Cerebellar cortex (tissue), 1 donor: ENCODE results near the gene VPS8.
"Not testable (repeated sequence)": the region's sequence is repeated elsewhere in the genome, so short reads cannot be mapped to it uniquely, and the experiment has no call there.

Source experiments
- DNase-seq: peaks from one replicate; pipeline ENCODE4 v3.0.0-alpha.2; 2015; ENCODE audit warnings: low spot score

Gene VPS8

DNA sequence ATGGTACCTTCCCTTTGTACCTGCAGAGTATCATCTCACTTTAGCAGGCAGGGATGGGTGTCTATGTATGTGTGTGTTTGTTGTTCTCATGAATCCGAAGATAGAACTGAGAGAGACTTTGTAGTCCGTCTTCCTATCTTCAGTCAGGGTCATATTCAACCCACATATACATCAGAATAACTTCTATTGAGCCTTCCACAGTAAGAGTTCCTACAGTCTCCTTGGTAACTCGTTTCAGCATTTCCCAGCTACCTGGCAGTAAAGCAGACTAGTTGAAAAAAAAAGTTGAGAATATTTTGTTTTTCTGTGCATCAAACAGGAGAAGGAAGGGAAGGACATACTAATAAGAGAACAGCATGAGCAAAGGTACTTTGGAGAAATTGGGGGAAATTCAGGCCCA lies 106.8 kb downstream of the VPS8 start:
- DNase-seq = no peak

DNA sequence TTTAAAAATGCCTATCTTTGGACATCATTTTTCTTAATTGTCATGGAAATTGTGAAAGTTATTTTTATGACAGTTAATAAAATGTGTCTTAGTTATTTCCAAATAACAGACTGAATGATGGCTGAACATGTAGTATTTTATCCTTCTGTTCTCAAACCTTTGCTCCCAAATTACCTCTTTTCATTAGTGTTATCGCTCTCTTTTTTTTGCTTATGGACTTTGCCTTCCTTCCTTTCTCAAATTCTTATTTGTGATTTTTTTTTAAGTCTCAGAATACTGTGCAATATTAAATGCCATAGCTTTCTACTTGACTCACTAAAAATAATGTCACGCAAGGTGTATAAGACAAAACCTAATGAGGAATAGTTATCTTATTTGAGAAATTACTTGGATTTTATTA lies 107.7 kb downstream of the VPS8 start:
- no peak for DNase-seq

DNA sequence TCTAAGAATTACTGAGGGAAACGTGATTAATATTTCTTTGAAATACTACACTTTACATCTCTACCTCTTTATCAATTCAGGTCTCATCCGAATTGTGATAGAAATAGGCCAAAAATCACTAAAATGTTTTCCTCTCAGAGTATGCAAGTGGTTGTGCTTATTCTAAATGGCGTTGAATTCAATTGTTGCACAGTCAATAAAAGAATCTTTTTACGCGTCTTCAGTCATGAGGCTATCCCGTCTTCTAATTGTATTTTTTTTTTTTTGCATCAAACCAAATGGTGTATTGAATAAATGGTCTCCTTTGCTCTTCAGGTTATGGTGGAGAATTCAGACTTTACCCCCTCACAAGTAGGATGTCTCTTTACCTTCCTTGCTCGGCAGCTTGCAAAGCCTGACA lies 112.6 kb downstream of the VPS8 start:
- no peak for DNase-seq

DNA sequence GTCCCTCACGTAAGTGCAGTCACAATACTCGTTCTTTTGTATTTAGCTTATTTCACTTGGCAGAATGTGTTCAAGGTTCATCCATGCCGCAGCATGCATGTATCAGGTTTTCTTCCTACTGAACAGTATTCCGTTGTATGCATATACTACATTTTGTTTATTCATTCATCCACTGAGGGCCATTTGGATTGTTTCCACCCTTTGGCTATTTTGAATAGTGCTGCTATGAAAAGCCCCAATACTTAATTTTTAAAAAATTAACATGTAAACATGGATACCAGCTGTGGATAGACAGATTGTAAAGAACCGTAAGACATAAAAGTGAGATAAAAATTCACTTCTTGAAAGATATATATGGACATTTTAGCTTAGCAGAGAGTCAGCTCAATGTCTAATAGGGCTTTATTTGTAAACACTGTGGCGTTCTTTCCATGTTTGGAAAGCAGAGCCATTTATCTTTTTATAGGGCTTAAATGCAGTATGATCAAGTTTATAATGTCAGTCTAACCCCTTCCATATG lies 115.9 kb downstream of the VPS8 start:
- DNase-seq = no peak

DNA sequence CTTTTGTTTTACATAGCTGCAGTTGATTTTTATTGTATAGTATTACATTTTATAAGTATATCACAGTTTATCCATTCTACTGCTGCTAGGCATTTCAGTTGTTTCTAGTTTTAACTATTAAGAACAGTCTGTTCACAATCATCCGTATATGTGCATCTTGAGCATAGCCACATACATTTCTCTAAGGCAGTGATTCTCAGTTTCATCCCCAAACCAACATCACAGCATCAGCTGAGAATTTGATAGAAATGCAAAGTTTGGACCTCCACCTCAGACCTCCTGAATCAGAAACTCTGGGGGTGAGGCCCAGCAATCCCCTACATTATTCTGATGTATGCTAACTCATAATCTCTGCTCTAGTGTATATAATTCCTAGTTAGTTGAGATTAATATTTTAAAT lies 120.8 kb downstream of the VPS8 start:
- DNase-seq = no peak

DNA sequence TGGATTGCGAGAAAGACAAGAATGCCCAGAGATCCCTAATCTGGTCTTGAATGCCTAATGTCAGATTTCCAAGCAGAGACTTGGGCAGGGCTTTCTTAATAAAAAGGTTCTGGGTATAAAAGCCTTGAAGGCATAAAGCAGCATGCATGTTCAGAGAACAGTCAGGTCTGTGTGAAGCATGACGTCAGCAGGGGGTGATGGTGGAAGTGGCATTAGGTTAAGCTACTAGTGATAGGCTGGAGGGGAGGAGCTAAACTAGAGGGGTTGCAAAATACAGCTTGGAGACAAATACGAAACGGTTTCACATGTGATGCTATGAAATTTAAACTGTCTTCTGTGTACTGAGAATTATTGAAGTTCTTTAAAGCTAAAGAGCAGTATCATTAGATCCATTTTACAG lies 125.6 kb downstream of the VPS8 start:
- DNase-seq = no peak

DNA sequence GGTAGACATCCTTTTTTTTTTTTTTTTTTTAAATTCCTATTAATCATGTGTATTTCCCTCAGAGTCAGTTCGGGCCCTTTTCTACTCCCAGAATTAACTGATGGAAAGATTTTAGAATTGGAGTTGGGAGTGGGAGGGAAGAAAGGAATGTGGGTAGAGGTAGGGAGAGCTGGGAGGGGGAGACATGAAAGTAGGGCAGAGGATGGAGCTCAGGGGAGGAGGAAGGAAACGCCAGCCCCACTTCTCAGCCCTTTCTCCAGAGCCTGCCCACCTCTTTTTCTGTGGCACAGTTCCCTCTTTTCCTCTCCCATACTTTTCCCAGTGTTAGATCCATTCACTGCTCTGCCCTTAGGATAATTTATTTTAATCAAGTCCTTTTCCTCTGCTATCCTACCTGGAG lies 129.4 kb downstream of the VPS8 start:
- no peak for DNase-seq

DNA sequence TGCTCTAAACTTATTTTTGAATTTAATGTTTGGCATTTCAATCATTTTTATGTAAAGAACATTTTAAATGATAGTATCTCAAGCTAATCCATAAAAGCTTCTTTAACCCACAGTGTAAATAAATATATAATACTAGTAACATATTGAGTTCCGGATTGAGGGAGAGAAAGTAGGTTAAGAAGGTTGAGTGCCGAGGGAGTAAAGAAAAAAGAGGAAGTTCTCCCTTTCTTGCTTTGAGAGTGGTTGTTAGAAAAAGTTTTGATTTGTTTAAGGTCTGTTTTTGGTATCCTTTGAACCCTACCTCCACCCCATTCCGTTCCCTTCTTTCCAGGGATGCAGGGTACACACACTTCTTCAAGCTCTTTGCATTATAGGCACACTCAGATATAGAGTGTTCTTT lies 130.8 kb downstream of the VPS8 start:
- no peak for DNase-seq

DNA sequence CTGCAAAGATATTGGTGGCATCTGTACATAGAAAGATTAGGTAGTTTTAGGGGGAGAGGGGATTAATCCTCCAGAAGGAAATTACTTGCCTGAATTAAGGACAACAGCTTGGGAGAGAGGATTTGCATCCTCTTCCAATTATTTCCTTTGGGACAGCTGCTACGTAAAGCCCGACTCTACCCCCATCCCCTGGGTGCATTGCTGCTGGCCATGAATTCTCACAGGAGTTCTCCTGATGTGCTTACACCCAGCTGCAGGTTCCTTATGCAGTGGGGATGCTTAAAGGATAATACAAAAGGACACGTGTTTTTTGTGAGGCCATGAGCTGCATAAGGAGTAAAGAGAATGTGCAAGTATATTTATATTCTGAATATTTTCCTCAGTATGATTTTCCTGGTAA lies 132.3 kb downstream of the VPS8 start:
- no peak for DNase-seq

DNA sequence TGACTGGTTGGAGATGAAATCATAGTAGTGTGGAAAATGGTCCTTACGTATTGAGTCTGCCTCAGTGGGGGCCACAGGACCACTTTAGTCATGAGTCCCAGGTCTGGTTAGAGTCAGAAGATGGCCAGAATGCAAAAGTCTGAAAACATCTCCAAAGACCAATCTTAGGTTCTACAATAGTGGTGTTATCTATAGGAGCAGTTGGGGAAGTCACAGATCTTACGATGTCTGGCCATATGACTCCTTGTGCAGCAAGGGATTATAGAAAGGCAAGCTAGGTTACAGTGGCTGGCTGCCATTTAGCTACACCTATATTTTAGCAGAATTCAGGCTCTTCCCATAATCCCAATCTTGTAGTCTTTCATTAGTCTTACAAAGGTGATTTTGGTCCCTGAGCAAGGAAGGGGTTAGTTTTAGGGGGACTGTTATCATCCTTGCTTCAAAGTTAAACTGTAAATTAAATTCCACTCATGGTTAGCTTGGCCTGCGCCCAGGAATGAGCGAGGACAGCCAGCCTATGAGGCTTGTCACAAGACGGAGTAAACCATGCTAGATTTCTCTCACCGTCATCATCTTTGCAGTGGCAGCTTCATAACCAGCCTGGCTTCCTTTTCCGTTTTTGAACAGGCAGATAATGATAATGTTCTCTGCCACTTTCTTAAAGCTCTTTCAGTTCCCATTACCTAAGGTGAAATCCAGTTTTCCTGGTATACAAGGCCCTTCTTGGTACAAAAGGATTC lies 134.1 kb downstream of the VPS8 start:
- no peak for DNase-seq

DNA sequence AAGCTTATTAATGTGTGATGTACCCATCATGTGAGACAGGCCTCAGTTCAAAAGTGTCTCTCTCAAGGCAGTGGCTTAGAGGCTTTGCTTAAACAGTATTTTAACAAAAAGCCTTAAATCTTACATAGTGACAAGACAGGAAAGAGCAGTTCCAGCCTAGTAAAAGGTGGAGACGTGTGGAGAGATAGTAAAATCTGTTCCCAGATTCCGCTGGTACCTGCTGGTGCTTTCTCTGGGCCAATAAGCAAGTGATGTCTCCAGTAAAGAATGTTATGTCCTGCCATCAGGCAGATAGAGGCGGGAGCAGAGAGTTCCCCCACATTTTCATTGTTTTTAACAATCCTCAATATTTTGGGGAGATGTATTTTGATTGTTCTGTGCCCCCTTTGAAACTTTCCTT lies 135.0 kb downstream of the VPS8 start:
- DNase-seq = no peak

DNA sequence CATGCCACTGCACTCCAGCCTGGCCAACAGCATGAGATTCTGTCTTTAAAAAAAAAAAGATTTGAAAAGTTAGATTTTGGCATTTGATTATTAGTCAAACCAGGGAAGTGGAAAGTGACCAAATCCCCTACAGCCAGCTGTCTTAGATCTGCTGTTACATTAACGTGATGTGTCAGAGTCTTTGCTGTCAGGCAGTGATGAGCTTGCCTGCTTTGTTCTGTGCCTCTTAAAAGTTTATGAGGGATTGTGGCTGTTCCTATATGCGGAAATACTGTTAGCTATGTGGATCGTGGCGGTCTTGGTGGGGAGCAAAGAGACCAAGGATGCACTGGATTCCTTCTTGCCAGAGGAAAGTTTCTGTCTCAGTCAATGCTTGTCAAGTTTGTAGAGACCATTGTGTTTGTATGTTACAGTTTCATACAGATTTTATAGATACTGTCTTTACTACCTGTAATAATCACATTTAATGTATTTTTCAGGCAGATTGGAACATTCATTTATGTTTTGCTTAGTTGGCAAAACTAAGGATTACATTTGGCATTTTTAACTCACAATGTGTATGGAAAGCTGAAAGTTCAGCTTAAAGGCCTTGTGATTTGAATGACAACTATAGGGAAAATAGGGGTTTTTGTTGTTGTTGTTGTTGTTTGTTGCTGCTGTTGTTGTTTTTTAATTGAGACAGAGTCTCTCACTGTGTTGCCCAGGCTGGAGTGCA lies 137.4 kb downstream of the VPS8 start:
- DNase-seq = no peak

DNA sequence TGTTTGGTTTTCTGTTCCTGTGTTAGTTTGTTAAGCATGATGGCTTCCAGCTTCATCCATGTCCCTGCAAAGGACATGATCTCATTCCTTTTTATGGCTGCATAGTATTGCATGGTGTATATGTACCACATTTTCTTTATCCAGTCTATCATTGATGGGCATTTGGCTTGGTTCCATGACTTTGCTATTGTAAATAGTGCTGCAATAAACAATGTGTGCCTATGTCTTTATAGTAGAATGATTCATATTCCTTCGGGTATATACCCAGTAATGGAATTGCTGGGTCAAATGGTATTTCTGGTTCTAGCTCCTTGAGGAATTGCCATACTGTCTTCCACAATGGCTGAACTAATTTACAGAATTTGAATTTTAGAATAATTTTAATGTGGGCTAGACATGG lies 138.8 kb downstream of the VPS8 start:
- DNase-seq = not testable (repeated sequence)

DNA sequence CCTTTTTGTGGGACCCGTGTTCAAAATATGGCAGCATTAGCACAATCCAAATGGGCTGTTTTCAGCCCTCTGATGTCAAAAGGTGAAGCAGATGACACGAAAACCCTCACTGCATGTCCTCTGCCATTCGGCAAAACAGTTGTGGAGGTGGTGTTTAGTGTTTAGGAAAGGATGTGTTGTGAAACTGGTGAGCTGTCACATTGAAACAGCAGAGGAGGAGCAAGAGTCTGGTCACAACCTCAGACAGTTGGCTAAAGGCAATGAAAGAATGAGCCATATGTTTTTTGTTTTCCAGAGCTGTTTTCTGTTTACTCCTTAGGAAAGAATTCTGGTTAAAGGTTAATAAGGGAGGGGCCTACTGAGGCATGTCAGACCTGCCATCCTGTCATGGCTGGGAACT lies 140.7 kb downstream of the VPS8 start:
- no peak for DNase-seq

DNA sequence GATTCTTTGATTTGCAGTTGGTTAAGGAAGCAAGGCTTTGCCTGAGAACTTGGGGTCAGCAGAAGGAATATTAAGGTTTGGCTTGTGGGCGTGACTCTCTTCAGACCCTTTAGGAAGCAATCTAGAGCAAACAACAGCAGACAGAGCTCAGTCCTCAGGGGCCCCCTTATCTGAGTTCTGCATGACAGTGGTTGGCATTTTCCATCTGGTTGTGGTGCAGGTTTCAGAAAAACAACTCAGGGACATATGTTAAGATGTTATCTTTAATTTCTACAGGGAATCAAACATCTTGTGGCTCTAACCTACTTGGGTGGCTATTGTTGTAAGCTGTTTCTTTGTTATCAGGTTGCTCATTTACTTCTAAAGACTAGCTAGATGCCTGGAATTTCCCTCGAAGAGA lies 141.4 kb downstream of the VPS8 start:
- DNase-seq = no peak

DNA sequence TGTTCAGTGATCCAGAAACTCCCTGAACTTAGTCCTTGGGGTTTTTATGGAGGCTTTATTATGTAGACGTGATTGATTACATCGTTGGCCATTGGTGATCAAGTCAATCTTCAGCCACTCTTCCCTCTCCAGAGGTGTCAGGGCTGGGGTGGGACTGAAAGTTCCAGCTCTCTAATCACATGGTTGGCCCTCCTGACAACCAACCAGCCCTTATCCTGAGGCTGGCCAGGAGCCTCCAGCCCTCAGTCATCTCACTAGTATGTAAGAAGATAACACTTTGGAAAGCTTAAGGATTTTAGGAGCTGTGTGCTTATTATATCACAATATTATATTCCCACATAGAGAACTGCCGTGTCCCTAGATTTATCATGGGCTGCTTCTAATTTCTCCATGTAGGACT lies 142.3 kb downstream of the VPS8 start:
- no peak for DNase-seq

DNA sequence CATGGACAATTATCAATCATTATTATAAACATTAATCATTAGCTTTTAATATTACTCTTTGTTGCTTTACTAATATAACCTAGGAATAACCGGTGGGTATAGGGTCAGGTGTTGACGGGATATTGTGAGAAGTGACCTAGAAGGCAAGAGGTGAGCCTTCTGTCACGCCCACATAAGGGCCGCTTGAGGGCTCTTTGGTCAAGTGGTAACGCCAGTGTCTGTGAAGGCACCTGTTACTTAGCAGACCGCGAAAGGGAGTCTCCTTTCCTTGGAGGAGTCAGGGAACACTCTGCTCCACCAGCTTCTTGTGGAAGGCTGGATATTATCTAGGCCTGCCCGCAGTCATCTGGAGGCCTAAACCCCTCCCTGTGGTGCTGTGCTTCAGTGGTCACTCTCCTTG lies 142.9 kb downstream of the VPS8 start:
- not testable (repeated sequence) for DNase-seq

DNA sequence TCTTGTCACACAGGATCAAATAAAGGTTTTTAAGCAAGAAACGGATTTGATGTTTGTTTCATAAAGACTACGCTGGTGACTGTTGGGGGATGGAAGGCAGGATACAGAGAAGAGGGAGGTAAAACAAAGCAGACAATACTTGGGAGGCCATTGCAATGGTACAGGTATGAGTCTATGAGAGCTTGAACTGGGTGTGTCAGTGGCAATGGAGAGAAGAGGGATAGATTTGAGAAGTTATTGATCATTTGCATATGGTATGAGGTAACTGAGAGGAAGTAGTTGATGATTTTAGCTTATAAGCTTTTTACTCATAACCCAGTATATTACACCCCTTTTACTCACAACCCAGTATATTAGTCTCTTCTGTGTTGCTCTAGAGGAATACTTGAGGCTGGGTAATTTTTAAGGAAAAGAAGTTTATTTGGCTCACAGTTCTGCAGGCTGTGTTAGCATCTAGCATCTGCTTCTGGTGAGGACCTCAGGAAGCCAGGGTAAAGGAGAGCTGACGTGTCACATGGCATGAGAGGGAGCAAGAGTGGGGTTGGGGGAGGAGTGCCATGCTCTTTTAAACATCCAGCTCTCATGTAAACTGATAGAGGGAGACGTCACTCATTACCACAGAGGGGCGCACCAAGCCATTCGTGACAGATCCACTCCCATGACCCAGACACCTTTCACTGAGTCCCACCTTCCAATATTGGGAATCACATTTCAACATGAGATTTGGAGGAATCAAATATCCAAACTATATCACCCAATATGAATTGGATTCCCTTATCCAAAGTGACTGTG lies 153.9 kb downstream of the VPS8 start:
- DNase-seq = no peak

DNA sequence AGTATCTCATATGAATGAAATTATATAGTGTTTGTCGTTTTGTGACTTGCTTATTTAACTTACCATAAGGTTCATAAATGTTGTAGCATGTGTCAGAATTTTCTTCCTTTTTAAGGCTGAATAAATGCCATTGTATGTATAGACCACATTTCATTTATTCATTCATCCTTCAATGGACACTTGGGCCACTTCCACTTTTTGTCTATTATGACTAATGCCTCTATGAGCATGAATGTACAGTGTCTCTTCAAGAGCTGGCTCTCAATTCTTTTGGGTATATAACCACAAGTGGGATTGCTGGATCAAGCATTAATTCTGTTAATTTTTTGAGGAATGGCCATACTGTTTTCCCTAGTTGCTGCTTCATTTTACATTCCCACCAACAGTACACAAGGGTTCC lies 156.1 kb downstream of the VPS8 start:
- no peak for DNase-seq

DNA sequence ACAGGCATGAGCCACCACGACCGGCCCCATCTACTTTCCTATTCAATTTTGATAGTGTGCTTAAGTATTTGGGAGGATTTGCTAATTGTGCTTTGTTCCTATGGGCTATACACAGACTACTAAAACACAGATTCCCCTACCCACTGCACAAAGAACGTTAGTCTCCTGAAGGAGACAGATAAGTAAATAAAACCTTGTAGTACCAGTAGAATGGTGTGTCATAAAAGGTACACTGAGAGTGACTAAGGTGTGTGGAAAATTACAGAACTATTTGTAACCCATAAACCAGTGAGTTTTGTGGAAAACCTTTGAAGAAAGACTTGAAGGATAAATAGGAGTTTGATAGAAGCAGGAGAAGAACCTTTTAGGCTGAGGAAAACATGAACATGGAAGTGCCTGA lies 158.2 kb downstream of the VPS8 start:
- no peak for DNase-seq

DNA sequence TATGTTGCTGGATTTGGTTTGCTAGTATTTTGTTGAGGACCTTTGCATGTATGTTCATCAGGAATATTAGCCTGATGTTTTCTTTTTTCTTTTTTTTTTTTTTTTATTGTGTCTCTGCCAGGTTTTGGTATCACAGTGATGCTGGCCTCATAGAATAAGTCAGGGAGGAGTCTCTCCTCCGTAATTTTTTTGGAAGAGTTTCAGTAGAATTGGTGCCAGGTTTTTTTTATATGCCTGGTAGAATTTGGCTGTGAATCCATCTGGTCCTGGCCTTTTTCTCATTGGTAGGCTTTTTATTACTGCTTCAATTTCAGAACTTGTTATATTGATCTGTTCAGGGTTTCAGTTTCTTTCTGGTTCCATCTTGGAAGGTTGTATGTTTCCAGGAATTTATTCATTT lies 165.8 kb downstream of the VPS8 start:
- peak; percentile 55 for DNase-seq

DNA sequence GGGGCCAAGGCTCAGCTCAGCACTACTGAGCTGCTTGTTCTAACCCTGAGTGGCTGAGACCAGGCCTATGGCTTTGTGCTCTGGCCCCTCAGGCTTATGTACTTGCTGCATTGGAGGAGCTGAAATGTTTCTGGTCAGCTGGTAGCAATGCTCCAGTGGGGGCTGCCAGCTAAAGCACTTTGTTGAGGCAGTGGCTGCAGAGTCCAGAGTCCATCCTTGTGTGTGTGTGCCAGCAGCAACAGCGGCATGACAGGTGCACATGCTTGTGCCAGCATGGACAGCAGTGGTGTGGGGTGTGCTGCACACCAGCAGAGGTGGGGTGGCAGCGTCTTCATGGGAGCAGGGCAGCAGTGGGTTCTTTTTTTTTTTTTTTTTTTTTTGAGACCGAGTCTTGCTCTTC lies 169.1 kb downstream of the VPS8 start:
- no peak for DNase-seq

DNA sequence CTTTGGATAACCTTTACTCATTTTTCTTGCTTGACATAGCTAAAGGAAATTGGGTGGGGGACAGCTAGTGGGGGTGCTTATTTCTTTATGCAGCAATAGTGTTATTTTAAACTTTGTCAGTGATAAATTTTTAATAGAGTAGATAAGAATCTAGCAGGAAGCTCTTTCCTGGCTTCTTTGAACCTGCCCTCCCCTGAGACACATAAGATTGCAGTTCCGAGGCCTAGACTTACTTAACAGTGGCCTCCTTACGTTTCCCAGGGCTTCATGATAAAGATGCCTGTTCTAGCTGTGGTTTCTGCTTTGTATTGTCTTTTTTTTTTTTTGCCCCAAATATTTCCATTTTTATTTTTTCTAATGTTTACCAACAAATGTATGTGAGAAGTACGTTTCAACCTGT lies 170.1 kb downstream of the VPS8 start:
- no peak for DNase-seq
